ENCODE data around the gene ZNF708. TPM values are rescaled to one million over a fixed set of nuclear protein-coding genes. Genes with fewer than 3 reads are reported as not detected.

ZNF708 gene
- polyA plus RNA-seq, 2 of the 4 experiments (the other 2 are of a cell fraction): 1.1 to 2.2 TPM

DNA sequence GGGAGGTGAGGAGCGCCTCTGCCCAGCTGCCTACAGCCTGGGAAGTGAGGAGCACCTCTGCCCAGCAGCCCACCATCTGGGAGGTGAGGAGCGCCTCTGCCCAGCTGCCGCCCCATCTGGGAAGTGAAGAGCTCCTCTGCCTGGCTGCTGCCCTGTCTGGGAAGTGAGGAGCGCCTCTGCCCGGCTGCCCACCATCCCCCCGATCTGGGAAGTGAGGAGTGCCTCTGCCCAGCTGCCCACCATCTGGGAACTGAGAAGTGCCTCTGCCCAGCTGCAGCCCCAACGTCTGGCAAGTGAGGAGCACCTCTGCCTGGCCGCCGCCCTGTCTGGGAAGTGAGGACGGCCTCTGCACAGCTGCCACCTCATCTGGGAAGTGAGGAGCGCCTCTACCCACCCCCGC is 64.3 kb downstream of the ZNF708 start:
- Histone ChIP-seq H3K4me1 (no peaks in the 10 kb centered on the region), H3K4me3 (no peak overlapping the region), H3K4me2 (no peak overlapping the region), H3K27ac (no peak overlapping the region), H3K9me3 (peaks cover 9% of the 10 kb centered on the region; the same call in 1 of the 3 replicates)
- FAIRE-seq (no peak), DNase-seq (ENCODE audit: low read depth in 1 of 2, low spot score in 1 of 2) (no peak), ATAC-seq (no peak)
- CTCF ChIA-PET: no interaction called here
- TF ChIP-seq TFCP2L1 (CRISPR knock-in tag; IDR thresholded peaks at IDR 0.05) (no peak), POLR2A (IDR thresholded peaks at IDR 0.05; ENCODE audit: low read length) (no peak), HEYL (CRISPR knock-in tag; IDR thresholded peaks at IDR 0.05) (no peak), KDM5A (IDR thresholded peaks at IDR 0.05) (no peak), CBX2 (IDR thresholded peaks at IDR 0.05; ENCODE audit: borderline replicate concordance, low read depth) (no peak), EP300 (IDR thresholded peaks at IDR 0.05) (no peak), ZC3H11A (IDR thresholded peaks at IDR 0.05) (no peak), RNF2 (IDR thresholded peaks at IDR 0.05; ENCODE audit: borderline replicate concordance, low read depth) (no peak), ZFP36 (IDR thresholded peaks at IDR 0.05; ENCODE audit: borderline replicate concordance, partially characterized antibody) (no peak), HOXB5 (CRISPR knock-in tag; IDR thresholded peaks at IDR 0.05) (no peak), ESRRA (IDR thresholded peaks at IDR 0.05; ENCODE audit: borderline replicate concordance, low read length) (no peak), MAZ (IDR thresholded peaks at IDR 0.05; ENCODE audit: borderline replicate concordance, low read depth, low read length) (no peak)
- TF ChIP-seq, protein P1, sequence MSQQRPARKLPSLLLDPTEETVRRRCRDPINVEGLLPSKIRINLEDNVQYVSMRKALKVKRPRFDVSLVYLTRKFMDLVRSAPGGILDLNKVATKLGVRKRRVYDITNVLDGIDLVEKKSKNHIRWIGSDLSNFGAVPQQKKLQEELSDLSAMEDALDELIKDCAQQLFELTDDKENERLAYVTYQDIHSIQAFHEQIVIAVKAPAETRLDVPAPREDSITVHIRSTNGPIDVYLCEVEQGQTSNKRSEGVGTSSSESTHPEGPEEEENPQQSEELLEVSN (IDR thresholded peaks at IDR 0.05; ENCODE audit: borderline replicate concordance, low read depth): no peak
- TF ChIP-seq, protein P2, sequence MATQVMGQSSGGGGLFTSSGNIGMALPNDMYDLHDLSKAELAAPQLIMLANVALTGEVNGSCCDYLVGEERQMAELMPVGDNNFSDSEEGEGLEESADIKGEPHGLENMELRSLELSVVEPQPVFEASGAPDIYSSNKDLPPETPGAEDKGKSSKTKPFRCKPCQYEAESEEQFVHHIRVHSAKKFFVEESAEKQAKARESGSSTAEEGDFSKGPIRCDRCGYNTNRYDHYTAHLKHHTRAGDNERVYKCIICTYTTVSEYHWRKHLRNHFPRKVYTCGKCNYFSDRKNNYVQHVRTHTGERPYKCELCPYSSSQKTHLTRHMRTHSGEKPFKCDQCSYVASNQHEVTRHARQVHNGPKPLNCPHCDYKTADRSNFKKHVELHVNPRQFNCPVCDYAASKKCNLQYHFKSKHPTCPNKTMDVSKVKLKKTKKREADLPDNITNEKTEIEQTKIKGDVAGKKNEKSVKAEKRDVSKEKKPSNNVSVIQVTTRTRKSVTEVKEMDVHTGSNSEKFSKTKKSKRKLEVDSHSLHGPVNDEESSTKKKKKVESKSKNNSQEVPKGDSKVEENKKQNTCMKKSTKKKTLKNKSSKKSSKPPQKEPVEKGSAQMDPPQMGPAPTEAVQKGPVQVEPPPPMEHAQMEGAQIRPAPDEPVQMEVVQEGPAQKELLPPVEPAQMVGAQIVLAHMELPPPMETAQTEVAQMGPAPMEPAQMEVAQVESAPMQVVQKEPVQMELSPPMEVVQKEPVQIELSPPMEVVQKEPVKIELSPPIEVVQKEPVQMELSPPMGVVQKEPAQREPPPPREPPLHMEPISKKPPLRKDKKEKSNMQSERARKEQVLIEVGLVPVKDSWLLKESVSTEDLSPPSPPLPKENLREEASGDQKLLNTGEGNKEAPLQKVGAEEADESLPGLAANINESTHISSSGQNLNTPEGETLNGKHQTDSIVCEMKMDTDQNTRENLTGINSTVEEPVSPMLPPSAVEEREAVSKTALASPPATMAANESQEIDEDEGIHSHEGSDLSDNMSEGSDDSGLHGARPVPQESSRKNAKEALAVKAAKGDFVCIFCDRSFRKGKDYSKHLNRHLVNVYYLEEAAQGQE (IDR thresholded peaks at IDR 0.05): no peak
- TF ChIP-seq, protein P3, sequence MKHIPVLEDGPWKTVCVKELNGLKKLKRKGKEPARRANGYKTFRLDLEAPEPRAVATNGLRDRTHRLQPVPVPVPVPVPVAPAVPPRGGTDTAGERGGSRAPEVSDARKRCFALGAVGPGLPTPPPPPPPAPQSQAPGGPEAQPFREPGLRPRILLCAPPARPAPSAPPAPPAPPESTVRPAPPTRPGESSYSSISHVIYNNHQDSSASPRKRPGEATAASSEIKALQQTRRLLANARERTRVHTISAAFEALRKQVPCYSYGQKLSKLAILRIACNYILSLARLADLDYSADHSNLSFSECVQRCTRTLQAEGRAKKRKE (CRISPR knock-in tag; IDR thresholded peaks at IDR 0.05; ENCODE audit: low read depth): no peak
- TF ChIP-seq, protein P4, sequence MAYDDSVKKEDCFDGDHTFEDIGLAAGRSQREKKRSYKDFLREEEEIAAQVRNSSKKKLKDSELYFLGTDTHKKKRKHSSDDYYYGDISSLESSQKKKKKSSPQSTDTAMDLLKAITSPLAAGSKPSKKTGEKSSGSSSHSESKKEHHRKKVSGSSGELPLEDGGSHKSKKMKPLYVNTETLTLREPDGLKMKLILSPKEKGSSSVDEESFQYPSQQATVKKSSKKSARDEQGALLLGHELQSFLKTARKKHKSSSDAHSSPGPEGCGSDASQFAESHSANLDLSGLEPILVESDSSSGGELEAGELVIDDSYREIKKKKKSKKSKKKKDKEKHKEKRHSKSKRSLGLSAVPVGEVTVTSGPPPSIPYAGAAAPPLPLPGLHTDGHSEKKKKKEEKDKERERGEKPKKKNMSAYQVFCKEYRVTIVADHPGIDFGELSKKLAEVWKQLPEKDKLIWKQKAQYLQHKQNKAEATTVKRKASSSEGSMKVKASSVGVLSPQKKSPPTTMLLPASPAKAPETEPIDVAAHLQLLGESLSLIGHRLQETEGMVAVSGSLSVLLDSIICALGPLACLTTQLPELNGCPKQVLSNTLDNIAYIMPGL (CRISPR knock-in tag; IDR thresholded peaks at IDR 0.05; ENCODE audit: borderline replicate concordance): no peak
- POLR2A ChIA-PET: no interaction called here
- 33% methylated on average over 8 of the region's 12 CpGs for WGBS (ENCODE audit: missing lambda C conversion rate)

DNA sequence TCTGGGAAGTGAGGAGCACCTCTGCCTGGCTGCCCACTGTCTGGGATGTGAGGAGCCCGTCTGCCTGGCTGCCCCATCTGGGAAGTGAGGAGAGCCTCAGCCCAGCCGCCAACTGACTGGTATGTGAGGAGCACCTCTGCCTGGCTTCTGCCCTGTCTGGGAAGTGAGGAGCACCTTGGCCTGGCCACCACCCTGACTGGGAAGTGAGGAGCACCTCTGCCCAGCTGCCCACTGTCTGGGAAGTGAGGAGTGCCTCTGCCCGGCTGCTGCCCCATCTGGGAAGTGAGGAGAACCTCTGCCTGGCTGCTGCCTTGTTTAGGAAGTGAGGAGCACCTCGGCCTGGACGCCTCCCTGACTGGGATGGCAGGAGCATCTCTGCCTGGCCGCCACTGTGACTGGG is 64.8 kb downstream of the ZNF708 start:
- CTCF ChIA-PET: no interaction called here
- H3K9me3 ChIP-seq: peaks cover 9% of the 10 kb centered on the region; the same call in 1 of the 3 replicates
- no peak overlapping the region for H3K4me2 ChIP-seq
- H3K27ac ChIP-seq: no peak overlapping the region
- POLR2A ChIA-PET: no interaction called here
- no peak for DNase-seq (ENCODE audit: low read depth in 1 of 2, low spot score in 1 of 2)
- H3K4me1 ChIP-seq: no peaks in the 10 kb centered on the region
- H3K4me3 ChIP-seq: no peak overlapping the region
- FAIRE-seq: no peak
- WGBS (ENCODE audit: missing lambda C conversion rate): 21% methylated on average over 5 of the region's 6 CpGs
- ATAC-seq: no peak
- TF ChIP-seq TP53 (CRISPR knock-in tag; IDR thresholded peaks at IDR 0.05) (no peak), ZSCAN20 (CRISPR knock-in tag; IDR thresholded peaks at IDR 0.05) (no peak), ZNF302 (CRISPR knock-in tag; IDR thresholded peaks at IDR 0.05) (no peak), FOSL2 (IDR thresholded peaks at IDR 0.05) (no peak), FOSL2 (CRISPR knock-in tag; IDR thresholded peaks at IDR 0.05) (no peak), EHMT2 (IDR thresholded peaks at IDR 0.05; ENCODE audit: low read depth) (no peak), POLR2AphosphoS2 (conservative IDR thresholded peaks at IDR 0.05; ENCODE audit: low read length) (no peak), CHD2 (IDR thresholded peaks at IDR 0.05; ENCODE audit: low read length, partially characterized antibody) (no peak), PHF8 (IDR thresholded peaks at IDR 0.05; ENCODE audit: borderline replicate concordance, low read depth) (no peak), CBX2 (IDR thresholded peaks at IDR 0.05; ENCODE audit: borderline replicate concordance, low read depth) (no peak), JUNB (IDR thresholded peaks at IDR 0.05) (no peak)
- TF ChIP-seq, protein P5, sequence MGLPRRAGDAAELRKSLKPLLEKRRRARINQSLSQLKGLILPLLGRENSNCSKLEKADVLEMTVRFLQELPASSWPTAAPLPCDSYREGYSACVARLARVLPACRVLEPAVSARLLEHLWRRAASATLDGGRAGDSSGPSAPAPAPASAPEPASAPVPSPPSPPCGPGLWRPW (IDR thresholded peaks at IDR 0.05): no peak
- TF ChIP-seq, protein P6, sequence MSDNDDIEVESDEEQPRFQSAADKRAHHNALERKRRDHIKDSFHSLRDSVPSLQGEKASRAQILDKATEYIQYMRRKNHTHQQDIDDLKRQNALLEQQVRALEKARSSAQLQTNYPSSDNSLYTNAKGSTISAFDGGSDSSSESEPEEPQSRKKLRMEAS (IDR thresholded peaks at IDR 0.05): no peak
- TF ChIP-seq, protein P2 (IDR thresholded peaks at IDR 0.05): no peak

Measured in A549 (cell line).